Stimulated activated naive CD4-positive, alpha-beta T cell treated with Interleukin-2 at 50 U/mL for 16 hours (primary cell): ENCODE measurements around the gene LNX2.

Experiments
- DNase-seq: peaks from one replicate; lab custom pipeline; 2025; lab: John Stamatoyannopoulos, UW

The LNX2 gene

GRCh38 chr13:27562457-27562856, 57.9 kb downstream of the LNX2 start:
- no peak for DNase-seq

GRCh38 chr13:27559719-27560118, 60.6 kb downstream of the LNX2 start:
- no peak for DNase-seq

- DNase-seq, result no peak
Measured at GRCh38 chr13:27556109-27556508, 64.2 kb downstream of the LNX2 start.

- no peak for DNase-seq
Measured at GRCh38 chr13:27551562-27551961, 68.8 kb downstream of the LNX2 start.

GRCh38 chr13:27549406-27549981, 70.8 kb downstream of the LNX2 start:
- DNase-seq, result no peak

GRCh38 chr13:27542220-27542619, 78.1 kb downstream of the LNX2 start:
- no peak for DNase-seq

- no peak for DNase-seq
Measured at GRCh38 chr13:27541386-27541785, 78.9 kb downstream of the LNX2 start.

- DNase-seq, result no peak
Measured at GRCh38 chr13:27536361-27537101, 83.8 kb downstream of the LNX2 start.

- no peak for DNase-seq
Measured at GRCh38 chr13:27535546-27535945, 84.8 kb downstream of the LNX2 start.

- no peak for DNase-seq
Measured at GRCh38 chr13:27534981-27535380, 85.3 kb downstream of the LNX2 start.

GRCh38 chr13:27534108-27534980, 86.0 kb downstream of the LNX2 start:
- DNase-seq, result no peak

GRCh38 chr13:27533155-27533643, 87.1 kb downstream of the LNX2 start:
- peak; percentile 18 for DNase-seq

- no peak for DNase-seq
Measured at GRCh38 chr13:27528908-27529307, 91.4 kb downstream of the LNX2 start.

GRCh38 chr13:27526516-27526915, 93.8 kb downstream of the LNX2 start:
- DNase-seq, result no peak

- no peak for DNase-seq
Measured at GRCh38 chr13:27524981-27525975, 95.1 kb downstream of the LNX2 start.

- no peak for DNase-seq
Measured at GRCh38 chr13:27523346-27524073, 96.8 kb downstream of the LNX2 start.

GRCh38 chr13:27522847-27523246, 97.5 kb downstream of the LNX2 start:
- no peak for DNase-seq

- DNase-seq, result no peak
Measured at GRCh38 chr13:27516103-27516502, 104.2 kb downstream of the LNX2 start.

GRCh38 chr13:27510082-27510481, 110.2 kb downstream of the LNX2 start:
- no peak for DNase-seq

- no peak for DNase-seq
Measured at GRCh38 chr13:27508802-27509201, 111.5 kb downstream of the LNX2 start.

- no peak for DNase-seq
Measured at GRCh38 chr13:27505792-27506191, 114.5 kb downstream of the LNX2 start.
